Liver (tissue), 3 donors: Measurements from ENCODE around the gene FAU.

Experiments used
- ATF3 ChIP-seq: IDR thresholded peaks from 2 replicates; pipeline ENCODE4 v1.6.1; 2016; ENCODE audit warnings: antibody characterized with exemption
- CTCF ChIP-seq: fragments of 150-350 bp; IDR thresholded peaks from 2 replicates; pipeline ENCODE4 v1.5.1; 2017; ENCODE audit warnings: improper control_type of control experiment, low read depth, low read length; ENCODE audit not compliant: missing input control
- GABPA ChIP-seq, 2 donors: IDR thresholded peaks in 1 of 2; conservative IDR thresholded peaks in 1 of 2; 2 replicates each; pipeline ENCODE4 v1.6.1; 2016; ENCODE audit warnings: antibody characterized with exemption in 2 of 2, mild to moderate bottlenecking in 1 of 2, moderate library complexity in 1 of 2
- RAD21 ChIP-seq, 2 donors: IDR thresholded peaks; 2 replicates each; pipeline ENCODE4 v1.6.1; 2016; ENCODE audit warnings: antibody characterized with exemption in 2 of 2, mild to moderate bottlenecking in 2 of 2
- donor health status: healthy.
- donor health status: healthy.

GRCh38 chr11:65133724-65134123 lies 11.8 kb upstream of the FAU start:
- peak; percentile 4 for TF ChIP-seq ATF3
- TF ChIP-seq RAD21 (IDR thresholded peaks at IDR 0.05): no peak
- no peak for TF ChIP-seq CTCF
- no peak for TF ChIP-seq GABPA (IDR thresholded peaks at IDR 0.05 in 1 of 2, conservative IDR thresholded peaks at IDR 0.05 in 1 of 2)
